Effector memory CD8-positive, alpha-beta T cell (primary cell): ENCODE measurements around the gene MAD1L1.

Experiments
- ATAC-seq: fragments of 150-1000 bp; cut with Tn5 transposase; replicated peaks from 2 replicates; pipeline ENCODE4 v1.10.0; 2021; ENCODE audit warnings: mild to moderate bottlenecking, moderate library complexity
- DNase-seq, 3 experiments: peaks; one replicate each; pipeline ENCODE4 v3.0.0; 2021
- H3K27ac Mint-ChIP-seq, 2 donors: one replicate each; pipeline ENCODE4 v1.8.0; 2022; ENCODE audit warnings: mild to moderate bottlenecking in 2 of 2, mixed read lengths in 2 of 2, moderate library complexity in 2 of 2
- H3K27me3 Mint-ChIP-seq, 2 donors: one replicate each; pipeline ENCODE4 v1.8.0; 2022; ENCODE audit warnings: mixed read lengths in 2 of 2
- H3K36me3 Mint-ChIP-seq: one replicate; pipeline ENCODE4 v1.8.0; 2022; ENCODE audit warnings: mild to moderate bottlenecking, moderate library complexity, mixed read lengths; ENCODE audit not compliant: insufficient read depth
- H3K4me1 Mint-ChIP-seq, 2 donors: one replicate each; pipeline ENCODE4 v1.8.0; 2022; ENCODE audit warnings: low read depth in 2 of 2, mixed read lengths in 2 of 2
- H3K4me3 Mint-ChIP-seq, 2 donors: one replicate each; pipeline ENCODE4 v1.8.0; 2022; ENCODE audit warnings: mild to moderate bottlenecking in 2 of 2, mixed read lengths in 2 of 2, moderate library complexity in 2 of 2
- H3K9me3 Mint-ChIP-seq, 2 donors: one replicate each; pipeline ENCODE4 v1.8.0; 2022; ENCODE audit warnings: mixed read lengths in 2 of 2

MAD1L1 gene

GRCh38 chr7:1920881-1921280 is 311.9 kb downstream of the MAD1L1 start:
- peak overlapping the region; percentile 38 to 93 for H3K27ac Mint-ChIP-seq
- H3K36me3 Mint-ChIP-seq = peaks cover 5% of the 10 kb centered on the region
- DNase-seq = no peak
- peaks cover 50 to 62% of the 10 kb centered on the region in 2 donors for H3K4me1 Mint-ChIP-seq
- no peaks in the 10 kb centered on the region for H3K9me3 Mint-ChIP-seq
- H3K27me3 Mint-ChIP-seq = no peaks in the 10 kb centered on the region
- peak overlapping the region; percentile 84 to 89 for H3K4me3 Mint-ChIP-seq
- ATAC-seq = no peak

DNA sequence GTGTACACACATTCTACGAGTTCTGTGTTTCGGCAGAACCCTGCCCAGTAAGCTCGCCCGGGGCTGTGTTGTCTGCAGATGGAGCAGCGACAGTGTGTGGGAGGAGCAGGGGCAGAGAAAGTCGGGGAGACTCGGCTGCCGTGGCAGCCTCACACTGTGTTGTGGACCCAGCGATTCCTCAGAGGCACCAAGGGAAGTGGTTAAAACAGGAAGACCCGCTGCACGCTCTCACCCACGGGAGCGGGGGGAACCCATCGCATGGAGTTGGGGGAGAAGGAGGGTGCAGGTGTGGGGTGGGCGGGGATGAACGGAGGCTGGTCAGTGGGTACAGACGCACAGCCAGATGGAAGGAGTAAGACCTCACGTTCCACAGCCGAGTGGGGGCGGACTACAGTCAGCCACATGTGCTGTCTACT is 312.5 kb downstream of the MAD1L1 start:
- Mint-ChIP-seq H3K4me3 (peak overlapping the region; percentile 84 to 89), H3K4me1 (peaks cover 44 to 57% of the 10 kb centered on the region in 2 donors), H3K36me3 (peaks cover 5% of the 10 kb centered on the region), H3K27me3 (no peaks in the 10 kb centered on the region), H3K9me3 (no peaks in the 10 kb centered on the region), H3K27ac (peak overlapping the region; percentile 73 to 93)
- peak; percentile 20 to 39 (median 31) for DNase-seq
- peak; percentile 86 for ATAC-seq

GRCh38 chr7:1919539-1920265 is 313.0 kb downstream of the MAD1L1 start:
- no peaks in the 10 kb centered on the region for H3K27me3 Mint-ChIP-seq
- H3K36me3 Mint-ChIP-seq = peaks cover 9% of the 10 kb centered on the region
- peak overlapping the region; percentile 84 to 89 for H3K4me3 Mint-ChIP-seq
- DNase-seq = no peak
- peak overlapping the region; percentile 73 to 93 for H3K27ac Mint-ChIP-seq
- H3K9me3 Mint-ChIP-seq = no peaks in the 10 kb centered on the region
- H3K4me1 Mint-ChIP-seq = peaks cover 47 to 57% of the 10 kb centered on the region in 2 donors
- ATAC-seq = peak; percentile 21

DNA sequence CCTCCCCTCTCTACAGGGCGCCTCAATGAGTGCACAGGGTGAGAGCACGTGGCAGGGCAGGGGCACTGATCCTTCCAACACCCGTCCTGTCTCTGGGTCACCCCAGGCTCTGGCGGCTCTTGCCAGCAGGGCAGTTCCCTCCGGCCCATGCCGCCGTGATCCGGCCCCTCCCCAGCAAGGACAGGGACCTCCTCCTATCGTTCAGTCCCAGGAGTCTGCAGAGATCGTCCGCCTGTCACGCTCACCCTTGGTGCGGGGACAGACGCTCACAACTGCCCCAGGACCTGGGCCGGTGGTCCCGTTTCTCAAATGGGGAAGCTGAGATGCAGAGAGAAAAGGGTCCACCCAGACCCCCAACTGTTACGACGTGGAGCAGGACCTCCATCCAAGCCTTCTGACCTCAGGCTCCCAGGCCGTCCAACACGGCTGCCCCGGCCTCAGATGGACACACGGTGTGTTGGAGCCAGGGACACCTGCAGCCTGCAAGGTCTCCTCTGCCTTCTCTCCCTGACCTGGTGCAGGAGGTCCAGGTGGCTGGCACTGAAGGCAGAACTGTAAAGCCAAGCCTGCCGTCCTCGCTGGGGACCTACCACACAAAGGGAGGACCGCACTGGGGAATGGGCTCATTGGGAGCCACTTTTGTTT is 313.7 kb downstream of the MAD1L1 start:
- peak overlapping the region; percentile 84 to 89 for H3K4me3 Mint-ChIP-seq

DNA sequence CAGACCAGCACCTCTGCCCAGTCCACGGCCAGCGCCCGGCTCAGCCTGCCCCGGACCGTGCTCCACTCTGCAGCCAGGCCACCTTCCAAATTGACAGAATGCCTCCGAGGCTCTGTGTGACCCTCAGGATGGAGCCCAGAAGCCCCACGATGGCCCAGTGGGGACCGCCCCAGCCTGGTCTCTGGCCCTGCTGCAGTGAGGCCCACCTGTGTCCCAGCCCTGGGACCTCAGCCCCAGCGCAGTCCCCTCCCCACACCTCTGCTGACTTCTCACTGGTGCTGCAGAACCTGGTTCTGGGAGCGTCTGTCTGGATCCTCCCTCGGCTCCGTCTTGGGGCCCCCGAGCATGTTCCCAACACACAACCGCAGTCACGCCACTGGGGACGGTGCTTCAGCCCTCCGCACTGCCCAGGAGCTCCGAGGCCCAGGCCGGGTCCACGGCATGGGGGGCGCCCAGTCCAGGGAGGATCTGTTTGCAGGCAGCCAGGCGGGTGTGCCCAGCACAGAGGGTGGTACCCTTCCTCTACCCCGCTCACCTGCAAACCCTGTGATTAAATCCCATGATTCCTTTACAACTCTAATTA is 314.6 kb downstream of the MAD1L1 start:
- no peaks in the 10 kb centered on the region for H3K9me3 Mint-ChIP-seq
- peaks cover 7% of the 10 kb centered on the region for H3K36me3 Mint-ChIP-seq
- ATAC-seq (no peak), DNase-seq (no peak)
- no peak overlapping the region for H3K27ac Mint-ChIP-seq
- no peak overlapping the region for H3K4me3 Mint-ChIP-seq
- no peaks in the 10 kb centered on the region for H3K27me3 Mint-ChIP-seq
- peaks cover 39 to 46% of the 10 kb centered on the region in 2 donors for H3K4me1 Mint-ChIP-seq

More for the DNA sequence above, 313.7 kb downstream of the MAD1L1 start:
- H3K27me3 Mint-ChIP-seq = no peaks in the 10 kb centered on the region
- no peaks in the 10 kb centered on the region for H3K9me3 Mint-ChIP-seq
- ATAC-seq (no peak), DNase-seq (no peak)
- H3K36me3 Mint-ChIP-seq = peaks cover 7% of the 10 kb centered on the region
- no peak overlapping the region for H3K27ac Mint-ChIP-seq
- peaks cover 42 to 50% of the 10 kb centered on the region in 2 donors for H3K4me1 Mint-ChIP-seq

DNA sequence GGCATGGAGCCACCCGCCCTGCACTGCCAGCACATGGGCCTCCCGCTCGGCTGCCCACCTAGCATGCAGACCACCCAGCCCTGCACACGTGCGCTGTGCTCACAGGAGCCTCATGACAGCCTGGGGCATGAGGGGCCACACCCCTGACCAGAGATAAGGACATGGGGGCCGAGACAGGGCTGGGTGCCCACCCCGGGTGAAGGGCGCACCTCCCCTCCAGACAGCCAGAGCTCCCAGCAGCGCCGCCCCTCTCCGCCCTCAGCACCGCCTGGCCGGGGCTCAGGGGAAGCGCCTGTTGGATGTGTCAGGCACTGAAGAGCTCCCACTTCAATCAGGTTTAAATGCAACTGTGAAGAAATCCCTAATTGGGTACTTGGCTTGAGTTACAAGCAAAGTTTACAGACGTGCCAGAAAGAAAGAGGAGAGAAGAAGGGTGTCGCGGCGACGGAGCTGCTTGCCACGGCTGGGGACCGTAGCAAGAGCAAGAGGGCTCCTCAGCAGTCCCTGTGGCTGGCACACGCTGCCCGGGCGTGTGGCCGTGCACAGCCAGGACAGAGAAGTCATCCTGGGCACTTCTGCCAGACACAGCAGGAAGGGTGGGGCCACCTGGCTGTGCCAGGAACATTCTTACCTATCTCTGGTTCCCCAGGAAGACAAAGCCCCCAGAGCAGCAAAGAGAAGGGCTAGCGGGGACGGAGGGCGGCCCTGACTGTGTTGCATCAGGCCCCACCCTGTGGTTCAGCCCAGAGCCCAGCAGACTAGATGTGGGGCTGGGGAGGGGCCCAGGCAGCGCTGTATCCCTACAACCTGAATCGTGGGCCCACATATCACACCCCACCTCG is 315.3 kb downstream of the MAD1L1 start:
- Mint-ChIP-seq H3K4me1 (peaks cover 40 to 44% of the 10 kb centered on the region in 2 donors), H3K4me3 (no peak overlapping the region)

DNA sequence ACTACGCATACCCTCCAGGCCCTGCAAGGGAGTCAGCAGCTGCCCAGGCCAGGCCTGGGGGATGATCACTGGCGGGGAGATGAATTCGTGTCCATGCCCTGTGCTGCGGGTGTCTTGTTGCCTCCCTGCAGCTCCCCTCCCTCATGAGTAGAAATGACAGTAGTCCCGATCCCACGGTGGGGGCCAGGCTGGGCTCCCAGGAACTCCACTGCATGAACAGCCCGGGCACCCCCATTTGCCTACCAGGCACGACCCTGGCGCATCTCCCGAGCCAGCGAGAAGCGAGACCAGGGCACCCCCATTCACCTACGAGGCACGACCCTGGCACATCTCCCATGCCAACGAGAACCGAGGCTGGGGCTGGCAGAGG is 316.2 kb downstream of the MAD1L1 start:
- H3K36me3 Mint-ChIP-seq = peaks cover 13% of the 10 kb centered on the region
- H3K4me1 Mint-ChIP-seq = peaks cover 39 to 41% of the 10 kb centered on the region in 2 donors
- H3K9me3 Mint-ChIP-seq = no peaks in the 10 kb centered on the region
- no peaks in the 10 kb centered on the region for H3K27me3 Mint-ChIP-seq
- ATAC-seq (no peak), DNase-seq (no peak)
- H3K27ac Mint-ChIP-seq = peak overlapping the region in 1 of 2 donors; percentile 69
- H3K4me3 Mint-ChIP-seq = no peak overlapping the region

More for the DNA sequence above, 315.3 kb downstream of the MAD1L1 start:
- Mint-ChIP-seq H3K27me3 (no peaks in the 10 kb centered on the region), H3K36me3 (peaks cover 12% of the 10 kb centered on the region), H3K9me3 (no peaks in the 10 kb centered on the region), H3K27ac (peak overlapping the region in 1 of 2 donors; percentile 69)
- DNase-seq = no peak
- no peak for ATAC-seq

- Mint-ChIP-seq H3K36me3 (peaks cover 18% of the 10 kb centered on the region), H3K27me3 (no peaks in the 10 kb centered on the region), H3K4me3 (no peak overlapping the region), H3K9me3 (no peaks in the 10 kb centered on the region), H3K27ac (peak overlapping the region in 1 of 2 donors; percentile 69), H3K4me1 (peaks cover 40 to 44% of the 10 kb centered on the region in 2 donors)
- ATAC-seq (no peak), DNase-seq (no peak)
These were observed 316.7 kb downstream of the MAD1L1 start for GRCh38 chr7:1915956-1916600.

GRCh38 chr7:1915326-1915725 is 317.4 kb downstream of the MAD1L1 start:
- Mint-ChIP-seq H3K4me3 (no peak overlapping the region), H3K9me3 (no peaks in the 10 kb centered on the region), H3K27ac (no peak overlapping the region), H3K27me3 (no peaks in the 10 kb centered on the region), H3K36me3 (peaks cover 19% of the 10 kb centered on the region), H3K4me1 (peaks cover 36 to 40% of the 10 kb centered on the region in 2 donors)
- DNase-seq (no peak), ATAC-seq (no peak)

DNA sequence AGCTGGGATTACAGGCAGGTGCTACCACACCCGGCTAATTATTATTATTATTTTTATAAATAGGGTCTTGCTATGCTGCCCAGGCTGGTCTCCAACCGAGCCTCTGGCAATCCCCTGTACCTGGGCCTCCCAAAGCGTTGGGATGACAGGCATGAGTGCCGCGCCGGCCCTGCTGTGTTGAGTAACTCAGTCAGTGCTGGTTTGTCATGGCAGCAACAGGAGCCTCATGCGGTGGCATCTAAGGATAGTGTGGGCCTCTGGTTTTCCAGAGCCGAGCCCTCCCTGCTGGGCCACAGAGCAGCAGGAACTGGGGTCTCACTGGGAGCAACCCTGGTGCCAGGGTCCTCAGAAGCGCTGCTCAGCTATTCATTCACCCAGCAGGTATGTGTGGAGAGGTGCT is 318.0 kb downstream of the MAD1L1 start:
- Mint-ChIP-seq H3K9me3 (no peaks in the 10 kb centered on the region), H3K4me1 (peaks cover 30 to 34% of the 10 kb centered on the region in 2 donors), H3K27ac (no peak overlapping the region), H3K27me3 (no peaks in the 10 kb centered on the region), H3K4me3 (no peak overlapping the region), H3K36me3 (peaks cover 19% of the 10 kb centered on the region)
- ATAC-seq (no peak), DNase-seq (no peak)

DNA sequence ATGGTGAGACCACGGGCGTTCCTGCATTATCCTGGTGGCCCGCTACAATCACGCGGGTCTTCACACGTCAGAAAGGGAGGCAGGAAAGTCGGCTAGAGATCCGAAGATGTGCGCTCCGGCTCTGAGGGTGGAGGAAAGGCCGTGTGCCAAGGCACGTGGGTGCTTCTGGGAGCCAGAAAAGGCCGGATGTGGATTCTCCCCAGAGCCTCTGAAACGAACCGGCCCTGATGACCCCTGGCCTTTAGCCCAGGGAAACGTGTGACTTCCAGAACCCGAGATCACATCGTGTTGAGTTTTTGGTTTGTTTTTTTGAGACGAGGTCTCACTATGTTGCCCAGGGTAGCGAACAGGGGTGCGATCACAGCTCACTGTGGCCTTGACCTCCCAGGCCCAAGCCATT is 318.4 kb downstream of the MAD1L1 start:
- Mint-ChIP-seq H3K4me1 (peaks cover 26 to 30% of the 10 kb centered on the region in 2 donors), H3K9me3 (no peaks in the 10 kb centered on the region), H3K4me3 (no peak overlapping the region), H3K27ac (peak overlapping the region in 1 of 2 donors; percentile 25), H3K36me3 (peaks cover 19% of the 10 kb centered on the region), H3K27me3 (no peaks in the 10 kb centered on the region)
- ATAC-seq (no peak), DNase-seq (no peak)

DNA sequence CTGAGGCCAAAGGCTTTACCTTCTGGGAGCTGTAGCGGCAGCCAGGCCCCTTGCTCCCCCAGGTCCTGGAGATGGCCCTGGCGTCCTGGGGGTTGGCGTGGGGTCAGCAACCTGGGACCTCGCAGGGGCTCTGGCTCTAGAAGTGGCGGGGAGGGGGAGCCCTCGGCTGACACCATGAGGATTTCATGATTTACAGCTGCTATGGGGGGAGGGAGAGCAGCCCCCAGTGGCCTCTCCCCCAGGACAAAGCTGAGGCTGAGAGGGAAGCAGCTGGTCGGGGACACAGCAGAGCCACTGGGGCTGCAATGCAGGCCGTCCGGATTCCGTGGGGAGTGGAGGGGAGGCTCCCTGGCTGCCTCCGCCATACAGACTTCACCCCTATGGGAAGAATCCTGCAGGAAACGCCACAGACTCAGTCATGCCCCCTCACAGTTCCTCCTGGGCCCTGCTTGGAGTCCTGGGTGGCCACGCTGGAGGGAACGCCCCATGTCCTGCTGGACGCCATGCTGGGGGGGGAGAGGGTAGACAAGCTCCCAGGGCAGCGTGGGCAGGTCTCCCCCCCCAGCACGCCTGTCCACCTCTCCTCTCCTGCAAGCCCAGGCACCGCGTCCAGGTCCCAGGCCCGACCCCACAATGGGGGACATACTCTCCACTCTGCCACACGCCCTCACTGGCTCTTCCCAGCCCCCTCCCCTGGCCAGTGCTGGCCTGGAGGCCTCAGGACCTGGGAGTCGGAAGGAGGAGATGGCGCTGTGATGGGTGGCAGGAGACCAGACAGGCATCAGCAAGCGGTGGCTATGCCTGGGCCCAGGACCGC is 319.1 kb downstream of the MAD1L1 start:
- no peaks in the 10 kb centered on the region for H3K27me3 Mint-ChIP-seq
- ATAC-seq = no peak
- peaks cover 23 to 27% of the 10 kb centered on the region in 2 donors for H3K4me1 Mint-ChIP-seq
- DNase-seq = no peak
- peak overlapping the region; percentile 25 to 26 for H3K27ac Mint-ChIP-seq
- no peak overlapping the region for H3K4me3 Mint-ChIP-seq
- peaks cover 16% of the 10 kb centered on the region for H3K36me3 Mint-ChIP-seq
- no peaks in the 10 kb centered on the region for H3K9me3 Mint-ChIP-seq
